Tibial artery (tissue), 4 donors: ENCODE measurements around the gene PSMD4.
A peak's percentile ranks its signal among the peaks of the same experiment; 100 is the strongest.

Experiments
- DNase-seq, 2 donors: peaks; one replicate each; pipeline ENCODE4 v3.0.0-alpha.2; 2019
- H3K27ac ChIP-seq, 2 donors: fragments of 200-600 bp; sonication (generic) in 1 of 2; 1 replicate in 1 of 2; 2 replicates in 1 of 2; pipeline ENCODE4 v1.5.1; 2018 to 2019; ENCODE audit warnings: mild to moderate bottlenecking in 1 of 2
- H3K27me3 ChIP-seq, 2 donors: fragments of 200-600 bp; sonication (generic) in 1 of 2; one replicate each; pipeline versions ENCODE4 v1.5.1 to v1.6.0; 2016 to 2019
- H3K36me3 ChIP-seq, 3 donors: fragments of 200-600 bp; sonication (generic) in 2 of 3; one replicate each; pipeline ENCODE4 v1.5.1; 2016 to 2019; ENCODE audit warnings: mild to moderate bottlenecking in 2 of 3
- H3K4me1 ChIP-seq, 4 donors: fragments of 200-600 bp; sonication (generic) in 2 of 4; 1 replicate in 3 of 4; 2 replicates in 1 of 4; pipeline ENCODE4 v1.5.1; 2016 to 2019
- H3K4me3 ChIP-seq, 2 donors: fragments of 200-600 bp; sonication (generic) in 1 of 2; 1 replicate in 1 of 2; 2 replicates in 1 of 2; pipeline ENCODE4 v1.5.1; 2018 to 2019; ENCODE audit warnings: mild to moderate bottlenecking in 2 of 2
- H3K9me3 ChIP-seq, 3 donors: fragments of 200-600 bp; sonication (generic) in 1 of 3; one replicate each; pipeline ENCODE4 v1.5.1; 2016 to 2019
- CTCF ChIP-seq, 2 experiments: fragments of 200-600 bp in 1 of 2; fragments of 450-650 bp in 1 of 2; IDR thresholded peaks; one replicate each; pipeline ENCODE4 v1.5.1; 2017 to 2019; ENCODE audit warnings: antibody characterized with exemption in 2 of 2, mild to moderate bottlenecking in 1 of 2, moderate library complexity in 1 of 2
- intact Hi-C: fragments of 100-400 bp; cut with DNase I; formaldehyde crosslinking; loops from one replicate; pipeline ENCODE4 v1.15.0; 2023; ENCODE audit warnings: low total_unique reads

The PSMD4 gene

DNA sequence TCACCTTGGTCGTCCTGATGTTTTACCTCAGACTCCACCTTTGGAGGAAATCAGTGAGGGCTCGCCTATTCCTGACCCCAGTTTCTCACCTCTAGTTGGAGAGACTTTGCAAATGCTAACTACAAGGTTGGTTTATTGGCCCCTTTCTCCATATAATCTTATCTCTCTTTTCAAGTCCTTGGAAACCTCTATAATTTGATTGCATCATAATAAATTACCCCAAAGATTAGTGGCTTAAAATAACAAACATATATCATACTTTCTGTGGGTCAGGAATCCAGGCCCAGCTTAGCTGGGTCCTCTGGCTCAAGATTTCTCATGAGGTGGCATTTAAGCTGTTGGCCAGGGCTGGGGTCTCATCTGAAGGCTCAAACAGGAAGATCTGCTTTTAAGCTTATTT is 12.1 kb upstream of the PSMD4 start:
- no peak for DNase-seq
- no peak for TF ChIP-seq CTCF (IDR thresholded peaks at IDR 0.05)
- Histone ChIP-seq H3K4me3 (no peak overlapping the region), H3K27me3 (no peaks in the 10 kb centered on the region), H3K4me1 (no peaks in the 10 kb centered on the region), H3K9me3 (no peaks in the 10 kb centered on the region), H3K27ac (no peak overlapping the region), H3K36me3 (peaks cover 90 to 100% (median 98%) of the 10 kb centered on the region in 3 donors)
- intact Hi-C loops, result loop anchor here (10.0 kb wide), 1 partner anchor 138 kb away; no protein-coding TSS in a partner anchor

GRCh38 chr1:151243683-151244216 is 10.8 kb upstream of the PSMD4 start:
- no peak for DNase-seq
- no peaks in the 10 kb centered on the region for H3K4me1 ChIP-seq
- TF ChIP-seq CTCF (IDR thresholded peaks at IDR 0.05), result no peak
- H3K27me3 ChIP-seq, result no peaks in the 10 kb centered on the region
- no peaks in the 10 kb centered on the region for H3K9me3 ChIP-seq
- no peak overlapping the region for H3K27ac ChIP-seq
- intact Hi-C loops, result loop anchor here (10.0 kb wide), 1 partner anchor 139 kb away; no protein-coding TSS in a partner anchor
- H3K36me3 ChIP-seq, result peaks cover 90 to 100% (median 98%) of the 10 kb centered on the region in 3 donors
- no peak overlapping the region for H3K4me3 ChIP-seq

GRCh38 chr1:151246786-151247185 is 7.7 kb upstream of the PSMD4 start:
- intact Hi-C loops, result loop anchor here (10.0 kb wide), 1 partner anchor 142 kb away; no protein-coding TSS in a partner anchor
- TF ChIP-seq CTCF (IDR thresholded peaks at IDR 0.05), result no peak

GRCh38 chr1:151251656-151252470 is 2.7 kb upstream of the PSMD4 start:
- Histone ChIP-seq H3K9me3 (no peaks in the 10 kb centered on the region), H3K36me3 (peaks cover 20 to 34% (median 29%) of the 10 kb centered on the region in 3 donors), H3K4me3 (no peak overlapping the region), H3K27me3 (no peaks in the 10 kb centered on the region), H3K4me1 (peaks cover 0 to 20% (median 12%) of the 10 kb centered on the region in 4 donors), H3K27ac (no peak overlapping the region)
- intact Hi-C loops, result loop anchor here (5.0 kb wide), 1 partner anchor 60 kb away; the partner anchor contains the start of gene VPS72
- TF ChIP-seq CTCF (IDR thresholded peaks at IDR 0.05), result peak; percentile 83 to 84
- peak in 1 of 2 donors; percentile 85 for DNase-seq

More at GRCh38 chr1:151246786-151247185, 7.7 kb upstream of the PSMD4 start:
- no peaks in the 10 kb centered on the region for H3K4me1 ChIP-seq
- no peaks in the 10 kb centered on the region for H3K9me3 ChIP-seq
- H3K27me3 ChIP-seq, result no peaks in the 10 kb centered on the region
- no peak overlapping the region for H3K27ac ChIP-seq
- DNase-seq, result no peak
- peaks cover 62 to 84% (median 78%) of the 10 kb centered on the region in 3 donors for H3K36me3 ChIP-seq
- H3K4me3 ChIP-seq, result no peak overlapping the region

DNA sequence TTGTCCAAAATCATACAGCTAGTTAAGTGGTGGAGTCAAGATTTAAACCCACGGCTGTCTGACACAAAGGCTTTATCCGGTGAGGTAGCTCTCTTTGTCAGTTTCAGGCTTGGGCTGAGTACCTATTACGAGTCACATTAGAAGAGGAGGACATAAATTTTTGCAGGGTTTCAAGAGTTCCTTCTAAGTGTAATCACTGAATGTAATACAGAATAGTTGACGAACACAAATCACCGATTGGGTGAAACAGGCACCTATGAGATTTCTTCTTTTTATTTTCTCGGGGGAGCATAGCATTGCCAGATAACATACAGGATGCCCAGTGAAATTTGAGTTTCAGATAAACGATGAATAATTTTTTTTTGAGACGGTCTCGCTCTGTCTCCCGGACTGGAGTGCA is 847 bp downstream of the PSMD4 start:
- Histone ChIP-seq H3K4me3 (peak overlapping the region; percentile 82 to 99), H3K27ac (peak overlapping the region; percentile 89 to 94), H3K36me3 (no peaks in the 10 kb centered on the region), H3K9me3 (no peaks in the 10 kb centered on the region), H3K4me1 (peaks cover 0 to 22% (median 15%) of the 10 kb centered on the region in 4 donors), H3K27me3 (no peaks in the 10 kb centered on the region)
- no peak for DNase-seq
- no peak for TF ChIP-seq CTCF (IDR thresholded peaks at IDR 0.05)
- intact Hi-C loops, result no loop called here
